Left lung (tissue), 10 donors: ENCODE results near the gene CNTNAP1. TPM values are rescaled to one million over a fixed set of nuclear protein-coding genes. Genes with fewer than 3 reads are reported as not detected.

Experiments used
- ATAC-seq: fragments of 200-7000 bp; cut with Tn5 transposase; one replicate; pipeline ENCODE4 v1.9.1; 2020; ENCODE audit warnings: moderate library complexity
- DNase-seq, 4 donors: peaks; one replicate each; pipeline ENCODE4 v3.0.0-alpha.2; 2013 to 2020
- H3K27ac ChIP-seq, 2 donors: fragments of 200-600 bp; sonication (generic) in 1 of 2; one replicate each; pipeline versions ENCODE4 v1.5.0 to v1.8.0; 2020 to 2021
- H3K27me3 ChIP-seq, 2 donors: fragments of 200-600 bp; sonication (generic) in 1 of 2; one replicate each; pipeline versions ENCODE4 v1.5.0 to v1.8.0; 2020 to 2021
- H3K36me3 ChIP-seq, 2 donors: fragments of 200-600 bp; sonication (generic) in 1 of 2; one replicate each; pipeline versions ENCODE4 v1.5.0 to v1.8.0; 2020 to 2021
- H3K4me1 ChIP-seq, 2 donors: fragments of 200-600 bp; one replicate each; pipeline ENCODE4 v1.8.0; 2021
- H3K4me3 ChIP-seq, 2 donors: fragments of 200-600 bp; sonication (generic) in 1 of 2; one replicate each; pipeline versions ENCODE4 v1.5.0 to v1.8.0; 2020 to 2021; ENCODE audit warnings: mild to moderate bottlenecking in 1 of 2
- H3K9me3 ChIP-seq, 2 donors: fragments of 200-600 bp; sonication (generic) in 1 of 2; one replicate each; pipeline versions ENCODE4 v1.5.0 to v1.8.0; 2020 to 2021
- intact Hi-C, 2 donors: fragments of 100-400 bp; cut with DNase I; formaldehyde crosslinking; loops; one replicate each; pipeline versions ENCODE4 v1.11.2 to v1.14.2; 2022
- polyA plus RNA-seq, 6 donors: library from polyadenylated mRNA; unstranded; fragments of 120-200 nt; gene quantifications; one replicate each; pipeline ENCODE4 v1.2.1, GENCODE V29; 2013; ENCODE audit not compliant: insufficient read length in 6 of 6
- total RNA-seq, 2 donors: library from RNA; stranded (reverse); fragmentation: NEBNext Ultra II Directional; extraction: Animal tissue kit (Norgen Biotek cat#: 25700); gene quantifications; one replicate each; pipeline ENCODE4 v1.2.1, GENCODE V29; 2021
- TF ChIP-seq, protein P1 (sequence below), 2 donors: fragments of 200-600 bp; sonication (generic) in 1 of 2; IDR thresholded peaks; one replicate each; pipeline versions ENCODE4 v1.5.0 to v1.8.0; 2021; ENCODE audit warnings: antibody characterized with exemption in 2 of 2
- donor health status: DM: no; HTN: yes; CAD: no.
- donor health status: DM: no; HTN: no; CAD: no.

The CNTNAP1 gene
- total and polyA plus RNA-seq, 8 donors = 7.3 to 15.6 (median 11.2) TPM

GRCh38 chr17:42686520-42687128, 4.3 kb downstream of the CNTNAP1 start:
- Histone ChIP-seq H3K9me3 (no peaks in the 10 kb centered on the region), H3K27ac (no peak overlapping the region), H3K36me3 (peaks cover 0 to 6% of the 10 kb centered on the region in 2 donors), H3K4me1 (peaks cover 20 to 25% of the 10 kb centered on the region in 2 donors), H3K27me3 (peaks cover 0 to 30% of the 10 kb centered on the region in 2 donors), H3K4me3 (no peak overlapping the region)
- intact Hi-C loops = no loop called here
- no peak for ATAC-seq
- DNase-seq = no peak
- TF ChIP-seq, protein P1, sequence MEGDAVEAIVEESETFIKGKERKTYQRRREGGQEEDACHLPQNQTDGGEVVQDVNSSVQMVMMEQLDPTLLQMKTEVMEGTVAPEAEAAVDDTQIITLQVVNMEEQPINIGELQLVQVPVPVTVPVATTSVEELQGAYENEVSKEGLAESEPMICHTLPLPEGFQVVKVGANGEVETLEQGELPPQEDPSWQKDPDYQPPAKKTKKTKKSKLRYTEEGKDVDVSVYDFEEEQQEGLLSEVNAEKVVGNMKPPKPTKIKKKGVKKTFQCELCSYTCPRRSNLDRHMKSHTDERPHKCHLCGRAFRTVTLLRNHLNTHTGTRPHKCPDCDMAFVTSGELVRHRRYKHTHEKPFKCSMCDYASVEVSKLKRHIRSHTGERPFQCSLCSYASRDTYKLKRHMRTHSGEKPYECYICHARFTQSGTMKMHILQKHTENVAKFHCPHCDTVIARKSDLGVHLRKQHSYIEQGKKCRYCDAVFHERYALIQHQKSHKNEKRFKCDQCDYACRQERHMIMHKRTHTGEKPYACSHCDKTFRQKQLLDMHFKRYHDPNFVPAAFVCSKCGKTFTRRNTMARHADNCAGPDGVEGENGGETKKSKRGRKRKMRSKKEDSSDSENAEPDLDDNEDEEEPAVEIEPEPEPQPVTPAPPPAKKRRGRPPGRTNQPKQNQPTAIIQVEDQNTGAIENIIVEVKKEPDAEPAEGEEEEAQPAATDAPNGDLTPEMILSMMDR (IDR thresholded peaks at IDR 0.05) = no peak

- Histone ChIP-seq H3K36me3 (peaks cover 0 to 10% of the 10 kb centered on the region in 2 donors), H3K27me3 (peaks cover 0 to 18% of the 10 kb centered on the region in 2 donors), H3K9me3 (no peaks in the 10 kb centered on the region), H3K27ac (no peak overlapping the region), H3K4me1 (peaks cover 11 to 13% of the 10 kb centered on the region in 2 donors), H3K4me3 (no peak overlapping the region)
- TF ChIP-seq, protein P1 (IDR thresholded peaks at IDR 0.05) = no peak
- ATAC-seq (no peak), DNase-seq (no peak)
- intact Hi-C loops = no loop called here
These were observed 5.5 kb downstream of the CNTNAP1 start for GRCh38 chr17:42687707-42688320.

- DNase-seq = no peak
- H3K36me3 ChIP-seq = peaks cover 0 to 19% of the 10 kb centered on the region in 2 donors
These were observed 8.3 kb downstream of the CNTNAP1 start for GRCh38 chr17:42690596-42690995.

DNA sequence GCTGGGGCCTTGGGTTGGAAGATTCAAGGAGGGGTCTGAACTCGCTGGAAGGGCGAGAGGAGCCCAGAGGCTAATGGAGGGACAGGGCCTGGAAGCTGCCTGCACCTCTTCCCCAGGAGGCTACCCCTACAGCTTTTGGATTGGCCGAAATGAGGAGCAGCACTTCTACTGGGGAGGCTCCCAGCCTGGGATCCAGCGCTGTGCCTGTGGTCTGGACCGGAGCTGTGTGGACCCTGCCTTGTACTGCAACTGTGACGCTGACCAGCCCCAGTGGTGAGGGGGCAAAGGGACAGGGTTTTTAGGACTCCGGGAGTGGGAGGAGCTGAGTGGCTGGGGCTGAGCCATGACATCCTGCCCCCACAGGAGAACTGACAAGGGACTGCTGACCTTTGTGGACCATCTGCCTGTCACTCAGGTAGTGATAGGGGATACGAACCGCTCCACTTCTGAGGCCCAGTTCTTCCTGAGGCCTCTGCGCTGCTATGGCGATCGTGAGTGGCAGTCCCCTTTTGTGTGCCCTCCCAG, 8.8 kb downstream of the CNTNAP1 start:
- Histone ChIP-seq H3K27ac (no peak overlapping the region), H3K4me3 (no peak overlapping the region), H3K27me3 (no peaks in the 10 kb centered on the region), H3K9me3 (no peaks in the 10 kb centered on the region), H3K36me3 (peaks cover 0 to 23% of the 10 kb centered on the region in 2 donors), H3K4me1 (no peaks in the 10 kb centered on the region)
- DNase-seq (no peak), ATAC-seq (no peak)
- intact Hi-C loops = no loop called here
- TF ChIP-seq, protein P1 (IDR thresholded peaks at IDR 0.05) = no peak

More at GRCh38 chr17:42690596-42690995, 8.3 kb downstream of the CNTNAP1 start:
- TF ChIP-seq, protein P1 (IDR thresholded peaks at IDR 0.05) = no peak
- Histone ChIP-seq H3K27ac (no peak overlapping the region), H3K4me3 (no peak overlapping the region), H3K27me3 (no peaks in the 10 kb centered on the region), H3K9me3 (no peaks in the 10 kb centered on the region), H3K4me1 (no peaks in the 10 kb centered on the region)
- ATAC-seq = no peak
- intact Hi-C loops = no loop called here

GRCh38 chr17:42692489-42692888, 10.2 kb downstream of the CNTNAP1 start:
- no peaks in the 10 kb centered on the region for H3K9me3 ChIP-seq
- TF ChIP-seq, protein P1 (IDR thresholded peaks at IDR 0.05) = no peak
- H3K4me1 ChIP-seq = no peaks in the 10 kb centered on the region
- no peaks in the 10 kb centered on the region for H3K27me3 ChIP-seq
- no peak for ATAC-seq
- DNase-seq = no peak
- H3K27ac ChIP-seq = no peak overlapping the region
- H3K4me3 ChIP-seq = no peak overlapping the region
- intact Hi-C loops = no loop called here
- H3K36me3 ChIP-seq = peaks cover 0 to 37% of the 10 kb centered on the region in 2 donors
